Fibroblast of skin of left quadriceps (primary cell): ENCODE measurements around the gene USE1.

ENCODE experiments used
- DNase-seq, 2 experiments: peaks; one replicate each; pipeline ENCODE4 v3.0.0-alpha.2; 2013; ENCODE audit warnings: low read depth in 2 of 2

USE1 gene

DNA sequence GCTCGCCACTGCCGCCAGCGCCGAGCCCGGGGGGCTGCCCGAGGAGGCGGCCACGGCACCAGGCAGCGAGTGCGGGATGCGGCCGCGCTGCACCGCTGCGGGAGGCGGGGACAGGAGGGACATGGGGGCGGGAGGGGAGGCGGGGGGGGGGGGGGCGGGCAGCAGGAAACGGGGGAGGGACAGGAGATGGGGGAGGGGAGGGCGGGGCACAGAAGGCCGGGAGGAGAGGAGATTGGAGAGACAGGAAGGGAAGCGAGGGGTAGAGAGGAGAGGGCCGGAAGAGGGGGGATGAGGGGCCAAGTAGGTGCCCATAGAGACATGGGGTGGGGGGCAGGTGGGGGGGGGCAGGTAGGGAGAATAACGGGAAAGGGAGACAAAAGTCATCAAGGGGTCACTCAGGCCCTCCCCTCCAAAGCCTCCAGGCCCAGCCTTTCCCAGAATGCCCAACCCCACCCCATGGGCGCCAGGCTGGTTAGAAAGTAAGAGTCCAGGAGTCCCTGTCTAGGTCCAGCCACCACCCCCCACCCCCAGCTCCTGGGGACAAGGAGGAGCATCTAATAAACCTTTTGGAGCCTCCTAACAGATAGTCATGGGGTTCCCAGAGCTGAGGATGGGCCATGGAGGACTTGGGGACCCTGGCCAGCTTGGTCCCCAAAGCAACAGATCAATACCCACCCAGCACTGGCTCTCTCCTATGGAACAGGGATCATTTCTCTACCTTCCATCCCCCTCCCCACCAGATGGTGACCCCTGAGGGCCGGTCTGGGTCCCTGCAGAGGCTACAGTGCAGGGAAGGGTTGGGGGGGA lies 21.0 kb downstream of the USE1 start:
- no peak for DNase-seq

DNA sequence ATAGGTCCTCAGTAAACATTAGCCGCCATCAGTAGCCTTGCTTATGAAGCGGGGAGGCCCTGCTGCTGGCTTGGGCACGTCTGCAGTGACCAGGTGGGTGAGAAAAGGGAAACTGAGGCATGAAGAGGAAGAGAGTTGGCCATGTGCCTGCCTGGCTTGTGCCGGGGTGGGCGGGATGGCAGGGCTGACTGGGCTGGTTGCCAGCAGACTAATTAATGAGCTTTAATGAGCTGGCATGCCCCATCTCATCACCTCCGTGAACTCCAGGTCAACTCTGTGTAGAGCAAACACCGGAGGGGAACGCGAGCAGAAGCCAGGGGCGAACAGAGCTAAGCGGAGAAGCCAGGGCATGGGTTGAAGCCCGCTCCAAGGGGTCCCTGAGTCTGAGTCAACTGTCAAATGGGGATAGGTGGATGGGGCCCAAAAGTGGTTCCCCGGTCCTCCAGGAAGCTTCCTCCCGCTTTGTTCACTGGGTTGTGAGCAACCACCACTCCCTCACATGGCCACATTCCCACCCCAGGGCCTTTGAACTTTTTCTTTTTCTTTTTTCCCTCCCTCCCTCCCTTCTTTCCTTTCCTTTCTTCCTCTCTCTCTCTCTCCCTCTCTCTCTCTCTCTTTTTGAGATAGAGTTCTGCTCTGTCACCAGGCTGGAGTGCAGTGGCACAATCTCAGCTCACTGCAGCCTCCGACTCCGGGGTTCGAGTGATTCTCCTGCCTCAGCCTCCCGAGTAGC lies 21.8 kb downstream of the USE1 start:
- DNase-seq, result no peak

DNA sequence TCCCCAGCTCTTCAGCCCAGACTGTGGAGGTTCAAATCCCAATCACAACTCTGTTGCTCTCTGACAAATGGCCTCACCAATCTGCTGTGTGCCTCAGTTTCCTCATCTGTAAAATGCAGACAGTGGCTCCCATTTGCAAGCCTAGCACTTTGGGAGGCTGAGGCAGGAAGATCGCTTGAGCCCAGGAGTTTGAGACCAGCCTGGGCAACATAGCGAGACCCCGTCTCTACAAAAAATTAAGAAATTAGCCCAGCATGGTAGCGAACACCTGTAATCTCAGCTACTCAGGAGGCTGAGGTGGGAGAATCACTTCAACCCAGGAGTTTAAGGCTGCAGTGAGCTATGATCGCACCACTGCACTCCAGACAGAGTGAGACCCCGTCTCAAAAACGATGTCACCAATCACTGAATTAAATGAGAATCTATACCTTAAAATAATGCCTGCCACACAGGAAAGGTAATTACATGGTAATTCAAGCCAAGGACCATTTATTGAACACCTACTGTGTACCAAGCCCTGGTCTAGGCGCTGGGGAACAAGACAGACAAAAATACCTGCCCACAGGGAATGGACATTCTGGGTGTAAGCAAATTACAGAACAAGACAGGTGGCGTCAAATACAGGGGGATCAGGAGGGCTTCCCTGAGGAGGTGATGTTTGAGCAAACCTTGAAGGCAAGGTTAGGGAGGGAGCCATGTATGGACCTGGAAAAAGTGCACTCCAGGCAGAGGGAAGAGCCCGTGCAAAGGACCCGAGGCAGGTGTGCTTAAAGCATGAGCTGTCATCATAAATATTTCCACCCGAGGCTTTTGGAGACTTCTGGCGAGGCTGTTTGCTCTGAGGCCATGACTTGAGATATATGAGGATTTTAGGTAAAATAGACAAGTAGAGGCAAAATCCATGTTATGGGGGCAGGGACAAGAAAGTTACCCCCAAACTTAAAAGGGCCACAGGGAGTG lies 22.9 kb downstream of the USE1 start:
- DNase-seq, result no peak

DNA sequence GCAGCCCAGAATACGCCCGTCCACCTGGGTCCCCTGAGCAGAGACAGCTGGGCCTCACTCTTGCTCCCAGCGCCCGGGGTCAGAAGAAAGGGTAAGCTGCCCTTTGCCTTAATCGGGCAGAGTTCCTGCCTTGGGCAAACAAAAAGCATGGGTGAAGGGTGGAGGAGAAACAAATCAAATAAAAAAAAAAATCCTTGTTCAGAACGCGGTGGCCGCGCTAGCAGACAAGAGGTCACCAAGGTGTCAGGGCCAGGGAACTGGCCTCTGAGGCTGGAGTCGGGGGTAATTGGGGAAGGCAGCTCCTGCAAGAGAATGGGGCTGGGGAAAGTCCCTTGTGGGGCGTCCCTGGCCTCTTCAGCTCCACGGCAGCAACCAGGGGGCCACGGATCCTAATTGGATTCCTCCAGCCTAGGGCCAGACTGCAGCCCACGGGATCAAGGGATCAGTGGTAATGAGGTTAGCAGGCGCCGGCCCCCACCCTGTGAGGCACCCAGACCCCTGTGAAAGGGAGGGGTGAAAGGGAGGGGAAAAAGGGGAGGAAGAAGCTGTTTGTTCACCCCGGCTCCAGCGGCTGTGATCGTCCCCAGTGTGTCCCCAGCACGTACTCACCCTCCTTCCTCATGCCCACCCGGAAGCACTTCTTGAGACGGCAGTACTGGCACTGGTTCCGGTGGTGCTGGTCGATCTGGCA lies 25.1 kb downstream of the USE1 start:
- no peak for DNase-seq

DNA sequence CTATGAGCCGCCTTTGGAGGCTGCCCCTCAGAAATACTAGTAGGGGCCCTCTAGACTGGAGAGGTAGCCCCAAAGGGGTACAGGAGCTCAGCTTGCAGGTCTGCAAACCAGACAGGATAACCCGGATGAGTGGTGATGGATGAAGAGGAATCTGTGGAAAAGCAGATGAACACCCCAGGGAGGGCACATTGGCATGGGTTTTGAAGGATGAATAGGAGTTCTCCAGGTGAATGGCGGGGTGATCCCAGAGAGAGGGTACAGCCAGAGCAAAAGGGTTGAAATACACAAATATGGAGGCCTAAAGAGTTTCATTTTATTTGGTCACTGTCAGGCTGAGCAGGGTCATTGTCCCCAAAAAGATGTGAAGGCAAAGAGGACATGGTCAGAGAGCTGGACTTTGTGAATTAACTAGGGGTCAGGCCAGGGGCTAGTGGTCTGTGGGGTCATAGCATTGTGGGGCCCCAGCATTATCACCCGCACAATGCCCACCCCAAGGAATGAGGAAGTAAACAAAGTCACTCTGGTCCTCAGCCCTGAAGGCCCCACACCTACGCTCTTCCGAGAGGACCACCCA lies 25.8 kb downstream of the USE1 start:
- DNase-seq, result no peak

DNA sequence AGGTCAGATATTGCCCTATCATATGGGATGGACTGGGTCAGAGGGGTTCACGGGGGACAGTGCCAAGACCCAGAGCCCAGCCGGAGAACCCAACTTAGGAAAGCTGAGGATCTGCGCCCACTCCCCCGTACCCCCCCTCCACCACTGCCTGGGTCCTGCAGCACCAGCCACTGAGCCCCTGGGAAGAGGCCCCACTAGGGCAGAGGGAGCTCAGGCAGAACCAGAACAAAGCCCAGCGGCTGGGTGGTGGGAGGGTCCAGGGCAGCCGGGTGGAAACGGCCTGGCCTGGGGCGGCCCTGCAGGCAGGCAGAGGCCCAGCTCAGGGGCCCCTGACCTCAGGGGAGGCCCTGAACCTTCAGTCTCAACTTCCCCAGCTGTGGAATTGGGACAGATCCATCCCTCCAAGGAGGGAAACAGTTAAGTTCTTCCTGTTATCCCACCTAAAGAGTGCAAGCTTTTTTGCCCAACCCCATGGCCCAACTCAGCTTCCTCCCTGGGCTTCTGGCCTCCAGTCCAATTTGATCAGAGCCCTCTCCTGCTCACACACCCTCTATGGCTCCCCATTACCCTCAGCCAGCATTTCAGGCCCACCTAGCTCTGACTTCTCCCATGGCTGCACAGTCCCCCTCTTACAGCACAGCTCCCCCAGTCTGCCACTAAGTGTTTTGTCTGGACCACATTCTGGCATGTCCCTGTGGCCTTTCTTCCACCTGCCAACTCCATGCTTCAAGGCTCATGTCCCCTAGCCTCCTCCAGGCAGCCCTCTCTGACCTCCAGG lies 27.5 kb downstream of the USE1 start:
- DNase-seq, result no peak

DNA sequence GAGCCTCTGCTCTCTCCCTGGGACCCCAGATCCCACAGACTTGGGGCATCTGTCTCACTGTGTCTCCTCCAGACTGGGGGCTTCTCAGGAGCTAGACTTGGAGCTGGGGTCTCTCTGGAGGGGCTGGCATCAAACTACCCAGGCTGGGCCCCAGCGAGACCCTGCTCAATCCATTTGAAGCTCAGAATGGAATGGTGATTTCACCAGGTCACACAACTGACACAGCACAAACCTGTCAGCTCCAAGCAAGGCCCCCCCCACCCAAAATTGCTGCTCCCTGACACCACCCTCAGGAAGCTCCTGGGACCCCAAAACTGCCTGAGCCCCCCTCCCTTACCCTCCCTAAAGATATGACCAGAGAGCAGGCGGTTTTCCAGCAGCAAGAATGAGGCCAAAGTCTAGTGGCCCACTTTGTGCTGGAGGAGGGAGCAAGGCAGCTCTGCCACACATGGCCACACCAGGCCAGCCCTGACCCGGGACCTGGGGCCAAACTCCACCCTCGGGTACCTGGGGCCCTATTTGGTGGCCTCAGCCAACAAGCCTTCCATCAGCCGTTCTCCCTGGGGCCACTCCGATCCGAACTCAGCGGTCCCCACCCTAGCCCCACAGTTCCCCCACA lies 28.2 kb downstream of the USE1 start:
- DNase-seq, result no peak

DNA sequence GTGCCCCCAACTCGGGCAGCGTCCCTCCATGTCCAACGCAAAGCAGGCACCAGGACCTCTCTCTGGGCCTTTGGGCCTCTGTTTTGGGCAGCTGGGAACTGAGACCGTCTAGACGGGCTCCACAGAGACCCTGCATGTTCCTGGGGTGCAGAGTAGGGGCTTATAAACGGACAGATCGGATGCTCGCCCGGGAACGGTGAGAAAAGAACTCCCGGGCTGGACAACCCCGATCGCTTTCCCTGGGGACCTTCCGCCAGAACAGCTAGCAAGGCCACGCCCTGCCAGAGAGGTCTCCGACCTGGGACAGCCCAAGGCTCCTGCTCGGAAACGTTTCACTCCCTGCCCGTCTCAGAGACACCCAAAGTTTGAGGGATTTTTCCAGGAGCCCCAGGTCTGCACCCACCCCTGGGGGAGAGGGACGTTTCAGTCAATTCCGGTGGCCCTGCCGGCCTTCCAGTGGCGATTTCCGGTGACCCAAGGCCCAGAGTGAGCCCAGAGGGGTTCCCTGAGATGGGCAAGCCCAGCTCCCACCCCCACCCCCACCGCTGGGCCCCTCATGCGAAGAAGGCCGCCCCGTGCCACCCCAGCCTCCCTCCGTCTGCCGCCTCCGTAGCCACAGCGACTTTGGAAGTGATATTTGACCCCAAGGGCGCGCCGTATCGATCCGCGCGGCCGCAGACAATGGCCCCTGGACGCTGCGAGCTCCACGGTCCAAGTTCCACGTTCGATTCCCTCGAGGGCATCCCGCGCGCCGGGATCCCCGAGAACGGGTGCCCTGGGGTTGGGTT lies 28.9 kb downstream of the USE1 start:
- DNase-seq, result no peak

DNA sequence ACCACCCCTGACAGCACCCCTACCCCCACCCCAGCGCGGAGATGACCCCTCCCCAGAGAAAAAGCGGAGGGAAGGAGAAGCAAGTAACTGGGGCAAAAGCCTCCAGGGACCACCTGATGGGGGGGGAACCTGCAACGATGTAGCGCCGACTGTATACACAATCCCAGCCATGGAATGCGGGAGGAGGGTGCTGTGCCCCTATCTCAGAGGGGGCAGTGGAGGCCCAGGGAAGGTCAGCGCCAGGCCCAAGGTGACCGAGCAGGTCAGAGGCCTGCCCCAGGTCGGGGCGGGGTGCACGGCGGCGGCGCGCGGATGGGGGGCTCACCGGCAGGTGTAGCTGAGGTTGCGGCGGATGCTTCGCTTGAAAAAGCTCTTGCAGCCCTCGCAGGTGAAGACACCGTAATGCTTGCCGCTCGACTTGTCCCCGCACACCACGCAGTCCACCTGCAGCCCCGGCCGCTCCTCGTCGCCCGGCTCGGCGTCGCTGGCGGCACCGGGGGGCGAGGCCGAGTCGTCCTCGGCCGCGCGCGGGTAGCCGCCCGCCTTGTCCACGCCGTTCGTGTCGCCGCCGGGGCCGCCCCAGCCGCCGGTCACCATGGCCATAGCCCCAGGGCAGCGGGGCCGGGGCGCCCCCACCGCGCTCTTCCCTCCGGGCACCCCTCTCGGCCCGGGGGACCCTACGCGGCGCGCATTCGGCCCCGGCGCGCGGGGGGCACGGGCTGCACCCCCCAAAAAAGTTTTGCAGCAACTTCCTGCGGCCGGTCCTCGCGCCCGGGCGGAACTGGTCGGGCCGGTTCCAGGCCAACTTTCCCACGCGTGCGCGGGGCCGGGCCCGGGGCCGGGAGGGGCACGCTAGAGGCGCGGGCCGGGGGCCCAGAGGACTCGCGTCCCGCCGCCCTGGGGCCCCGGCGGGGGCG lies 29.7 kb downstream of the USE1 start:
- DNase-seq, result no peak

DNA sequence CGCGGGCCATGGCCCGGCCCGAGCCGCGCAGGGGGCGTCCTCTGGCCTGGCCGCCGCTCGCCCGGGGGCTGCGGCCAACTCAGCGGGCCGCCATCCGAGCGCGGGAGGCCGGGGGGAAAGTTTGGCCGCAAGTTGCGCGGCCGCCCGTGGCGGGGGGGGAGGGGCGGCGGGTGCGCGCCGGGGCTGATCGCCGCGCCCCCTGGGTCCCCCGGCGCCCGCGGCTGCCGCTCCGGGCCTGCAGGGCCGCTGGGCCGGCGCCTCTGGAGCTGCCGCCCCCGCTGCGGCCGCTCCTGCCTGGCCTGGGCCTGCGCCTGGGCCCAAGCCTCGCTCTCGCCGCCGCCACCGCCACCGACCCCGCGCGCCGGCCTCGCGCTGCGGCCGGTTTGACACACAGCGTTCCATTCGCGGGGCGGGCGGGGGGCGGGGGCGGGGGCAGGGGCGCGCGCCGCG lies 30.4 kb downstream of the USE1 start, which contains the start of gene NR2F6:
NR2F6 (minus strand) TSS at position 385 of the 450 bp plus-strand sequence. CDS start 699 bp downstream, outside the sequence.
- DNase-seq, result no peak

DNA sequence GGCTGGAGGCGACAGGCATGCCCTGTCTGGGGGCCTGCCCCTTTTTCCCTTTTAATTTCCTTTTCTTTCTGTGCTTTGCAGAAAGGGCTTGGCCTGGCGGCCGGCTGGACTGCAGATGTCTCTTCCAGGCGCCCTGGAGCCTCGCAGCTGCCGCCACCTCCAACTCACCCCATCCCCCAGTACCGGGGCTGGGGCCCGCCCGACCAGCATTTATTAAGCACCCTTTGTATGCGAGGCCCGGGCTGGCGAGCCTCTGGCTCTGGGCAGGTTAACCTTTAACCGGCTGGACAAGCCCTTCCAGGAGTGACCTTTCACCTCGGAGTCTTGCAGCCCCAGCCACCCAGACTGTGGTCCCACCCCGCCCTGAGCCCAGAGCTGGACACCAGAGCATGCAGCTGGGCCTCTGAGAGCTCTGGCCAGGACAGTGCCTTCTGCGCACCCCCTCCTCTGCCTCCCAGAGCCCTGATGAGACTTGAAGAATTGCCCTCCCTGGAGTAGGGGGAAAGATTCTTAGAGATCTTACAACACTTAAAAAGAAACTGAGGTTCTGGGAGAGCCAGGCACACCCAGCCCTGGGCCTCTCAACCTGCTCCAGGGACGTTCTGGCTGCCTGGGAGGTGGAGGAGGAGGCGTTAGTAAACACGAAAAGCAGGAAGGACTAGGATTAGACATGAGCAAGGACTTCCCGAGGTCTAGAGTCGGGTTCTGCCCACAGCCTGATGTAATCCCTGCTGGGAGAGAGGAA lies 31.7 kb downstream of the USE1 start:
- no peak for DNase-seq

DNA sequence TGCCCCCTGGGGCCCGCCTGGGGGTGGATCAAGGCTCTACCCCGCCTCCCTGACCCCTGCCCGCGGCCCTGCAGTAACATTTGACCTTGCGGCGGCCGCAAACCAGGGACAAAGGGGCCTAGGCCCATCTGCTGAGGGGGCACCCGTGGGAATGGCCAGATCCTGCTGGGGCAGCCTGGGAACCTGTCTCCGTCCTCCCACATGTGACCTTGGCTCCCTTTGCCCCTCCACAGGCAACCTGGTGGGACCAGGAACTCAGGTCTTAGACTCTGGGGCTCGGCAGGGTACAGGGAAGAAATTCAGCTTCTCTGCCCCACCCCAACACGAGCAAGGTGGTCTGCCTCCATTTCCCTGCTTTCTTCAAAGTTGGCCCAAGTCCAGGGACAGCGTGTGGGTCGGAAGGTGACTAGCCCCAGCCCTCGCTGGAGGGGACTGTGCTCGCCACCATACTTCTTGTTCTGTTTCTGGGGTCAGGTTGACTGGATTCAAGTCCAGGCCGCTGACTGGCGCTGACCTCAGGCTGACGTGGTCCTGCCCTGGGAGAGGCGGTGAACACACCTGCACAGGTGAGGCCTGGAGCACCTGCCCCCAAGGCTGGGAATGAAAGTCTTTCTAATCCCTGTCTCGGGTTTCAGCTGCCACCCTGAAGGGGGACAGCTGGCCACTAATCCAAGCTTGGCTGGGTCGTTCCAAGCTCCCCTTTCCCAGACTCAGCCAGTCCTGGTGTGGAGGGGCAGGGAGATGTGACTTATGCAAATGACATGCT lies 33.0 kb downstream of the USE1 start:
- no peak for DNase-seq

DNA sequence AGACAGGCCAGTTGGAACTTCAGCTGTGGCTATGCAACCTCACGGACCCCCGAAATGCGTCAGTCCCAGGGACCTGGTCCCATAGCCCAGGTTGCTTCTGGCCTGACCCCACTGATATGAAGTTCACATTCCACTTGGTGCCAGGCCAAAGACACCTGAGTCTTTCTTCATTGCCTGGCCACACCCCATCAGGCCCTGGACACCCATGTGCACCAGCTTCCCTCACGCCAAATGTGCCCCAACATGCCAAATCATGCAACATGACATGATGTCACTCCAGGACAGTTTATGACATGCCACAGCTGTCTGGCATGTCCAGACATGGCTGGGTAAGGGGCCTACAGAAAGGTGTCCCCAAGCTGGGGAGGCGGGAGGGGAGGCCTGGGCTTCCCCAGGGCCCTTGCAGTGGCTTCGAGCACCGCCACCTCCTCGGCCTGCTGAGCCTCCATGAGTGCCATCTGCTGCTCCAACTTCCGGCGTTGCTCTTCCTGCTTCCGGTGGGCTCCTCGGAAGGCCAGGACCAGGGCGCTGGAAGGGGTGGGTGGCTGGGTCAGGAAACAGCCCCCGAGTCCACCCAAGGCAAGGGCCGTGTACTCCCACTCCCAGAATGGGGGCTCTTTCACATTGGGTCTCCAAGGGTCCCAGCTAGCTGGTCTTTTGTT lies 34.9 kb downstream of the USE1 start:
- DNase-seq, result no peak

DNA sequence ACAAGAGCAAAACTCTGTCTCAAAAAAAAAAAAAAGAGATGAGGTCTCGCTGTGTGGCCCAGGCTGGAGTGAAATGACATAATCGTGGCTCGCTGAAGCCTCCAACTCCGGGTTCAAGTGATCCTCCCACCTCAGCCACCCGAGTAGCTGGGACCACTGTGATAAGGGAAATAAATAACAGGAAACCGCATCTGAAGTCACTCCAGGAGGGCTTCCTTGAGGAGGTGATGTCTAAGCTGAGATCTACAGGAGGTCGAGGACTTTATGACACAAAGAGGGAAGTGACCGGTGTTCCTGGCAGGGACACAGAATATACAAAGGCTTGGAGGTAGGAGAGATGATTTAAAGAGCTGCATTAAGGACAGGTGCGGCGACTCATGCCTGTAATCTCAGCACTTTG lies 39.5 kb downstream of the USE1 start:
- no peak for DNase-seq

DNA sequence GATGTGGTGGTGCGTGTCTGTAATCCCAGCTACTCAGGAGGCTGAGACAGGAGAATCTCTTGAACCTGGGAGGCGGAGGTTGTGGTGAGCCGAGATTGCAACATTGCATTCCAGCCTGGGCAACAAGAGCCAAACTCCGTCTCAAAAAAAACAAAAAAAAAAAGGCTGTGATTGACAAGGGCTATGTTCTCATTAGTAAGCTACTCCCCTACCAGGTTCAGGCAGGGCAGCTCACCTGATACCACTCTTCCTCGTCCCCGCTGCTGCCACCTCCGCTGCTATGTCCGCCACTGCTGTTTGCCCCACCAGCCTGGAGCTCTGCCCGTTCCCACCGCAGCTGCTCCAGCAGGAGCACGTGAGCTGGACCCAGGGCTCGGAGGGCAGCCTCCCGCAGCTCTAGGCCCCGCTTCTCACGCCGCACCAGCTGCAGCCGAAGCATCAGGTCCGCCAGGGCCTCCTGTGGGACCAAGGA lies 40.0 kb downstream of the USE1 start:
- no peak for DNase-seq

DNA sequence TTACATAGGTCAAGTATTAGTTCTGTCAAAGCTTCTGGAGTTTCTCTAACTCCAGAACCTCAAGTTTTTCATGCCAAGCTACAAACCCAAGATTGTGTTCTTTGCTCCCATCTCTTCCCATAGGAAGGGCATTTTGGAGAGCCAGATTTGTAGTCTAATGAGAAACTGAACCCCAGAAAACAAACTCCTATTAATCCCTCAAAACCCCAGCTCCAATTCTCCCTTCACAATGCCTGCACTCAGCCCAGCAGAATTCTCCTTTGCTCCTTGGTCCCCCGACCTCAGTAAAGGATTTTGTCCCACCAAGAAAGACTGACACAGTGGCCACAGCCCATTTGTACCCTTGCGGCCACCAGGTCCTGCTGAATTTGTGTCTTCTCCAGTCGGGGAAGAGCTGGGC lies 41.0 kb downstream of the USE1 start:
- no peak for DNase-seq
